CD8-positive, alpha-beta memory T cell (primary cell): ENCODE measurements around the gene PITX1. TPM values are rescaled to one million over a fixed set of nuclear protein-coding genes. Genes with fewer than 3 reads are reported as not detected.
"Not testable (repeated sequence)": the region's sequence is repeated elsewhere in the genome, so short reads cannot be mapped to it uniquely, and the experiment has no call there.

Experiments used
- CTCF ChIA-PET: fragments of 350-600 bp; sonication (Branson Sonifier 250); formaldehyde crosslinking; loops from one replicate; lab custom pipeline; 2021; ENCODE audit warnings: antibody characterized with exemption; lab: Charles Lee
- POLR2A ChIA-PET: fragments of 350-600 bp; sonication (Branson Sonifier 250); formaldehyde crosslinking; loops from one replicate; lab custom pipeline; 2021; ENCODE audit warnings: antibody characterized with exemption; lab: Charles Lee
- DNase-seq, 5 donors: peaks; one replicate each; pipeline versions ENCODE4 v3.0.0 to v3.0.0-alpha.2; 2020 to 2022; ENCODE audit warnings: mixed read lengths in 1 of 5
- H3K27ac ChIP-seq: one replicate; pipeline ENCODE4 v1.7.0; 2013; ENCODE audit warnings: low read depth, mild to moderate bottlenecking, low read length, moderate library complexity
- H3K27me3 ChIP-seq: 2 replicates; pipeline ENCODE4 v1.7.0; 2013; ENCODE audit warnings: low read length, mild to moderate bottlenecking; ENCODE audit not compliant: insufficient read depth, poor library complexity, severe bottlenecking
- H3K36me3 ChIP-seq: 2 replicates; pipeline ENCODE4 v1.7.0; 2013; ENCODE audit warnings: mild to moderate bottlenecking, low read length, moderate library complexity; ENCODE audit not compliant: insufficient read depth
- H3K4me1 ChIP-seq: 2 replicates; pipeline ENCODE4 v1.7.0; 2013; ENCODE audit warnings: mild to moderate bottlenecking, low read length, moderate library complexity; ENCODE audit not compliant: insufficient read depth
- H3K4me3 ChIP-seq: 2 replicates; pipeline ENCODE4 v1.7.0; 2013; ENCODE audit warnings: mild to moderate bottlenecking, low read length
- H3K9me3 ChIP-seq: 2 replicates; pipeline ENCODE4 v1.7.0; 2013; ENCODE audit warnings: mild to moderate bottlenecking, low read length
- H3K27ac Mint-ChIP-seq, 8 donors: one replicate each; pipeline ENCODE4 v1.8.0; 2020 to 2021; ENCODE audit warnings: mixed read lengths in 8 of 8, mild to moderate bottlenecking in 6 of 8, inconsistent platforms in 3 of 8, moderate library complexity in 3 of 8
- H3K27me3 Mint-ChIP-seq, 2 donors: one replicate each; pipeline ENCODE4 v1.8.0; 2020 to 2021; ENCODE audit warnings: mixed read lengths in 2 of 2, mild to moderate bottlenecking in 1 of 2, moderate library complexity in 1 of 2
- H3K36me3 Mint-ChIP-seq, 3 donors: one replicate each; pipeline ENCODE4 v1.8.0; 2020 to 2021; ENCODE audit warnings: mixed read lengths in 3 of 3, inconsistent platforms in 1 of 3, mild to moderate bottlenecking in 1 of 3
- H3K4me1 Mint-ChIP-seq, 3 donors: one replicate each; pipeline ENCODE4 v1.8.0; 2020 to 2021; ENCODE audit warnings: mixed read lengths in 3 of 3, inconsistent platforms in 1 of 3, mild to moderate bottlenecking in 1 of 3
- H3K4me3 Mint-ChIP-seq, 7 donors: one replicate each; pipeline ENCODE4 v1.8.0; 2020 to 2021; ENCODE audit warnings: mixed read lengths in 7 of 7, mild to moderate bottlenecking in 6 of 7, moderate library complexity in 4 of 7, inconsistent platforms in 2 of 7
- H3K9me3 Mint-ChIP-seq, 5 donors: one replicate each; pipeline ENCODE4 v1.8.0; 2020 to 2022; ENCODE audit warnings: mixed read lengths in 5 of 5, mild to moderate bottlenecking in 3 of 5, moderate library complexity in 2 of 5, inconsistent platforms in 1 of 5
- polyA plus RNA-seq: library from polyadenylated mRNA; unstranded; fragments of 300-500 nt; fragmentation: Illumina TruSeq; gene quantifications from one replicate; pipeline ENCODE4 v1.2.3, GENCODE V29; 2021
- total RNA-seq, 2 experiments: library from RNA; stranded (reverse); gene quantifications; one replicate each; pipeline ENCODE4 v1.2.3, GENCODE V29; 2021

PITX1 gene
- total and polyA plus RNA-seq, 3 experiments from 2014 or later, result not detected

DNA sequence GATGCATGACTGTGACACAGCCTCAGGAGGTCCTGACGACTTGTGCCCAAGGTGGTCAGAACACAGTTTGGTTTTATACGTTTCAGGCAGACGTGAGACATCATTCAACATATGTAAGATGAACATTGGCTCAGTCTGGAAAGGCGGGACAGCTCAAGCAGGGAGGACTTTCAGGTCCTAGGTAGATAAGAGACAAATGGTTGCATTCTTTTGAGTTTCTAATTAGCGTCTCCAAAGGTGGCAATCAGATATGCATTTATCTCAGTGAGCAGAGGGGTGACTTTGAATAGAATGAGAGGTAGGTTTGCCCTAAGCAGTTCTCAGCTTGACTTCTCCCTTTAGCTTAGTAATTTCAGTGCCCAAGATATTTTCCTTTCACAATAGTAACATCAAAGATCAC, 43.8 kb downstream of the PITX1 start:
- H3K9me3 ChIP-seq, H3K27ac ChIP-seq, H3K4me1 ChIP-seq, H3K4me3 Mint-ChIP-seq, H3K27ac Mint-ChIP-seq, H3K4me3 ChIP-seq, H3K36me3 ChIP-seq, H3K27me3 Mint-ChIP-seq, POLR2A ChIA-PET, H3K9me3 Mint-ChIP-seq, DNase-seq, CTCF ChIA-PET, H3K36me3 Mint-ChIP-seq, H3K4me1 Mint-ChIP-seq, H3K27me3 ChIP-seq: not testable (repeated sequence)

DNA sequence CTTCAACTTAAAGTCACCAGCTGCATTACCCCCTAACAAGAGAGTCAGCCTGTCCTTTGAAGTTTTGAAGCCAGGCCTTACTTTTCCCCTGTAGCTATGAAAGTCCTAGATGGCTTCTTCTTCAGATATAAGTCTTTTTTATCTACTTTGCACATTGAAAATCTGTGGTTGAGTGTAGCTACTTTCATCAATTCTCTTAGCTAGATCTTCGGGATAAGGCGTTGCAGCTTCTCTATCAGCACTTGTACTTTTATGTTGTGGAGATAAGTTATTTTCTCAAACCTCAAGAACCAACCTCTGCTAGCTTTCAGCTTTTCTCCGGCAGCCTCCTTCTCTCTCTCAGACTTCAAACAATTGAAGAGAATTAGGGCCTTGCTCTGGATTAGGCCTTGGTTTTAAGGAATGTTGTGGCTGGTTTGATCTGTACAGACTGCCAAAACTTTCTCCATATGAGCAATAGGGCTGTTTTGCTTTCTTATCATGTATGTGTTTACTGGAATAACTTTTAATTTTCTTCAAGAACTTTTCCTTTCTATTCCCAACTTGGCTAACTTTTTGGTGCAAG, 44.7 kb downstream of the PITX1 start:
- Mint-ChIP-seq H3K27me3 (peaks cover 2 to 9% of the 10 kb centered on the region in 2 donors), H3K4me3 (no peak overlapping the region), H3K4me1 (no peaks in the 10 kb centered on the region), H3K27ac (no peak overlapping the region), H3K36me3 (peaks cover 0 to 15% (median 0%) of the 10 kb centered on the region in 3 donors), H3K9me3 (peaks cover 0 to 4% (median under 1%) of the 10 kb centered on the region in 5 donors)
- Histone ChIP-seq H3K36me3 (no peaks in the 10 kb centered on the region), H3K4me3 (no peak overlapping the region), H3K27ac (no peak overlapping the region), H3K4me1 (no peaks in the 10 kb centered on the region), H3K9me3 (no peaks in the 10 kb centered on the region), H3K27me3 (no peaks in the 10 kb centered on the region)
- ChIA-PET POLR2A (no interaction called here), CTCF (no interaction called here)
- DNase-seq, result no peak

DNA sequence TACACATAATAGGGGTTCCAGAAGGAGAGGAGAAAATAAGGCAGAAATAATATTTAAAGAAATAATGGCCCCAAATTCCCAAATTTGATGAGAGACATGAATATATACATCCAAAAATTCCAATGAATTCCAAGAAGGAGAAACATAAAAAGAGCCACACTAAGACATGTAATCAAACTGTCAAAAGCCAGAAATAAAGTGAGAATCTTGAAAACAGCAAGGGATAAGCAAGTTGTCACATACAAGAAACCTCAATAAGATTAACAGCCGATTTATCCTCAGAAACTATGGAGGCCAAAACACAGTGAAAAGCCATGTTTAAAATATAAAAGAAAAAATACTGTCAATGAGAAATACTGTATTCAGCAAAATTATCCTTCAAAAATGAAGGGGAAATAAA, 51.8 kb downstream of the PITX1 start:
- POLR2A ChIA-PET, result no interaction called here
- CTCF ChIA-PET, result no interaction called here
- Mint-ChIP-seq H3K27me3 (peaks cover 6 to 14% of the 10 kb centered on the region in 2 donors), H3K4me3 (no peak overlapping the region), H3K4me1 (no peaks in the 10 kb centered on the region), H3K27ac (no peak overlapping the region), H3K9me3 (peaks cover 35 to 52% (median 45%) of the 10 kb centered on the region in 5 donors), H3K36me3 (peaks cover 3 to 50% (median 3%) of the 10 kb centered on the region in 3 donors)
- Histone ChIP-seq H3K36me3 (no peaks in the 10 kb centered on the region), H3K4me1 (no peaks in the 10 kb centered on the region), H3K4me3 (no peak overlapping the region), H3K27ac (no peak overlapping the region), H3K9me3 (peaks cover 13% of the 10 kb centered on the region), H3K27me3 (no peaks in the 10 kb centered on the region)
- no peak for DNase-seq

DNA sequence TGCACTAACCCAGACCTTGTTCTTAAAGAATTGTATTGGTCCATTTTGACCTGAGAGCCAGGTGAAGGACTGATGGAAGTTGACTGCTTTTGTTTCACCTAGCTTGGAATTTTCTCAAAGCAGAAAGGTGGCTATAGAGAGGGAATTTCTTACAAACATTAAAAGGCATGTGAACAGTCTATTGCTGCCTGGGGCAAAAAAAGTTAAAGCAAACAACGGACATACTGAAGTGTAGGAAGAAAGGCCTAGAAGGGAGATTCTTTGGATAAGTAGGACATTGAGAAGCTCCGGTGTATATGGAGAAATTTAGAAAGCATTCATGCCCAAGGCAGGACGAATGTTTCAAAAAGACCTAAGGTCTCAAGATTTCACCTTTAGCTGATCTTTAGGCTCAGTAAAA, 54.6 kb downstream of the PITX1 start:
- no peak overlapping the region for H3K27ac Mint-ChIP-seq
- no peaks in the 10 kb centered on the region for H3K4me1 ChIP-seq
- no peak for DNase-seq
- CTCF ChIA-PET, result no interaction called here
- peaks cover 5 to 6% of the 10 kb centered on the region in 2 donors for H3K27me3 Mint-ChIP-seq
- H3K36me3 Mint-ChIP-seq, result peaks cover 5 to 69% (median 6%) of the 10 kb centered on the region in 3 donors
- H3K27ac ChIP-seq, result no peak overlapping the region
- no peak overlapping the region for H3K4me3 Mint-ChIP-seq
- no peaks in the 10 kb centered on the region for H3K27me3 ChIP-seq
- POLR2A ChIA-PET, result no interaction called here
- no peak overlapping the region for H3K4me3 ChIP-seq
- H3K9me3 ChIP-seq, result peaks cover 13% of the 10 kb centered on the region
- H3K4me1 Mint-ChIP-seq, result no peaks in the 10 kb centered on the region
- H3K9me3 Mint-ChIP-seq, result peaks cover 37 to 56% (median 50%) of the 10 kb centered on the region in 5 donors
- H3K36me3 ChIP-seq, result no peaks in the 10 kb centered on the region

Other genes starting within 250 kb of the PITX1 start
- 10 to 100 TPM; 28.9 to 29.8 TPM for gene C5orf24, start 188.3 kb downstream of the PITX1 start, total RNA-seq
- gene C5orf24, start 188.3 kb downstream of the PITX1 start, polyA plus RNA-seq, result 10.5 TPM
- 10 to 100 TPM; 44.5 to 47.3 TPM for gene TXNDC15, start 159.9 kb downstream of the PITX1 start, total RNA-seq
- gene TXNDC15, start 159.9 kb downstream of the PITX1 start, polyA plus RNA-seq, result 22.1 TPM
- gene PCBD2, start 129.1 kb downstream of the PITX1 start, total RNA-seq, result 10 to 100 TPM; 11.5 to 13.6 TPM
- 9.6 TPM for gene PCBD2, start 129.1 kb downstream of the PITX1 start, polyA plus RNA-seq
- under 1 TPM; 0.18 to 0.29 TPM for gene CATSPER3, start 66.3 kb downstream of the PITX1 start, total RNA-seq
- 0.36 TPM for gene CATSPER3, start 66.3 kb downstream of the PITX1 start, polyA plus RNA-seq